Cardiac fibroblast (primary cell): Measurements from ENCODE around the gene RELN.

Experiments used
- DNase-seq, 2 donors: peaks; one replicate each; pipeline versions ENCODE4 v3.0.0 to v3.0.0-alpha.2; 2010; ENCODE audit warnings: low read depth in 2 of 2
- H3K4me3 ChIP-seq, 2 donors: replicated peaks in 1 of 2; 1 replicate in 1 of 2; 2 replicates in 1 of 2; pipeline ENCODE4 v1.5.1; 2011; ENCODE audit warnings: low read depth in 2 of 2, low read length in 2 of 2, mild to moderate bottlenecking in 2 of 2, moderate library complexity in 1 of 2
- CTCF ChIP-seq: IDR thresholded peaks from one replicate; pipeline ENCODE4 v1.5.1; 2011; ENCODE audit warnings: low read depth, mild to moderate bottlenecking, low read length, inconsistent platforms

Gene RELN

DNA sequence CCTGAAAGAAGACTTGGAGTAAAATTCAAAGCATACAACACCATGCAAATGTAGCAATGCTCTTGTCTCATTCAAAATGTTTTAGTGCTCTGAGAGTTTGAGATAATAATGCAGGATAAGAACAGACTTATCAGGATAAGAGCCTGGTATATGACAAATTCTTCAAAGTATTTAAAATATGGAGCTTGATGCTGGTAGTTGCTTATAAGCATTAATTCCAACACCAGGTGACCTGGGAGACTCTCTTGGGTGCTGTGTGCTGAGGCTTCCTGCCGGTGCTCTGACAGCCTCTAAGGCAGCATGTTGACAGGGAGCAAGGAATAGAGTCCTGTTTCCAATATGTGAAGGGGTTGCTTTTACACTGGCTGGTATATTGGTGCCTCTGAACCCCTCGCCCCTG, 508.7 kb downstream of the RELN start:
- no peak overlapping the region for H3K4me3 ChIP-seq
- no peak for TF ChIP-seq CTCF
- DNase-seq = no peak

DNA sequence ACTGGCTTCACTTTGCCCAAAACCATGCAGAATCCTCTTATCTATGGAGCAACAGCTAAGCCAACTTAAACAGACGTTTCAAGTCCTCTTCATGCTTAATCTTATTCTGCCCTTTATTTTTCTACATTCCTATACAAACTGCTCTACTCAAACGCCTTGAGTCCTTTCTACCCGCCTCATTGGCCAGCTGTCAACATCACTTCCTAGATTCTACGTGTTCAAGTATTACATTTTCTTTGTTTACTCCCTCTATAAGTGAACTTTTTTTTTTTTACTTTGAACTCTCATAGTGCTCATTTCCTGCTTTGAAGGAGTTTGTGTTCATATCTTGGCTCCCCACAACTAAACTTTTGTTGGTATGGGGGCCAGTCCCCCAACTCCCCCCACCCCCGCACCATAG, 514.5 kb downstream of the RELN start:
- TF ChIP-seq CTCF = no peak
- no peak overlapping the region for H3K4me3 ChIP-seq
- no peak for DNase-seq

- no peak for DNase-seq
- H3K4me3 ChIP-seq = no peak overlapping the region
- TF ChIP-seq CTCF = no peak
Measured at GRCh38 chr7:103469095-103469948, 520.1 kb downstream of the RELN start.

GRCh38 chr7:103466814-103467213, 522.6 kb downstream of the RELN start:
- DNase-seq = no peak
- H3K4me3 ChIP-seq = no peak overlapping the region
- no peak for TF ChIP-seq CTCF

DNA sequence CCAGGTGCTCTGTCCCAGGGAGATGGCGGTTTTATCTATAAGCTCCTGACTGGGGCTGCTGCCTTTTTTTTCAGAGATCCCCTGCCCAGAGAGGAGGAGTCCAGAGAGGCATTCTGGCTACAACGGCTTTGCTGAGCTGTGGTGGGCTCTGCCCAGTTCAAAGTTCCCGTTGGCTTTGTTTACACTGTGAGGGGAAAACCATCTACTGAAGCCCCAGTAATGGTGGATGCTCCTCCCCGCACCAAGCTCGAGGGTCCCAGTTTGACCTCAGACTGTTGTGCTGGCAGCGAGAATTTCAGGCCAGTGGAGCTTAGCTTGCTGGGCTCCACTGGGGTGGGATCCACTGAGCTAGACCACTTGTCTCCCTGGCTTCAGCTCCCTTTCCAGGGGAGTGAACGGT, 527.1 kb downstream of the RELN start:
- TF ChIP-seq CTCF = no peak
- DNase-seq = no peak

DNA sequence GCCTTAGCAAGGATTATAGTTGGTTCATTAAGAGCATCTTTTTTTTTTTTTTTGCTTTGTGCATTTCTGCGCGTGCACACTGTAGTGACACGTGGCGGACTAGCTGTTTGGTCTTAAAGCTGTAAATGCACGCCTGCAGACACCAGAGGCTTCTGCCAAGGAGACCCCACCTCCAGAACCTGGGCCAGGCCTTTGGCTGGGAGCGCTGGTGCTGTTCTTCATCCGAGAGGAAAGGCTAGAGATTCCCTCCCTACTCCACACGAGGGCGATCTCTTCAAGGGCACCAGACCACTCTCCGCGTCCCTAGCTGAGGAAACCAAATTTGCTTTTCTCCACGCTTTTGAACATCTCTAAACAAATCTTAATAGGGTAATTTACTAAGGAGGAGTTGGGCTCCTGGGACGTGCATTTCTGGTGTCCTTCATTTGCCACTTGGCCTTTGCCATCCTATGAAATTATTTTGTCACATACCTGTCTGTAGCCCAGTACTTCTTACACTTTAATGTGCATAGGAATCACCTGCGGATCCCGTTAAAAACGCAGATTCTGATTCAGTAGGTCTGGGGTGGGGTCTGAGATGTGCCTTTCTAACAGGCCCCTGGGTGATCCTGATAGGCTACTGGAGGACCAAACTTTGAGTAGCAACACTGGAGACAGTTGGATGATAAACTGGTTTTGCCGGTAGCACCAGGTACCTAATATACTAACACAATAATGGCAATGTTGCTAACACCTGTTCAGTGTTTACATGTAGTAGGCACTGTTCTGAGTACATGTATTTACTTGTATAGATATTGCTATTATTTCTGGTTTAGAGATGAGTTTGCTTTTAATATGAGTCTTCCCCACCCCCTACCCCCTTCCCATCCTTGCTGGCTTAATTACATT, 542.1 kb downstream of the RELN start:
- peak; percentile 84 for TF ChIP-seq CTCF
- H3K4me3 ChIP-seq = no peak overlapping the region
- DNase-seq = peak; percentile 58 to 67

More for the DNA sequence above, 527.1 kb downstream of the RELN start:
- no peak overlapping the region for H3K4me3 ChIP-seq
